GM18858 (cell line): Measurements from ENCODE around the gene H19.

Experiments used
- ATAC-seq: cut with Tn5 transposase; IDR thresholded peaks from one replicate; pipeline ENCODE4 v1.9.1; 2021; ENCODE audit not compliant: unreplicated experiment

H19 gene

GRCh38 chr11:1987024-1987423, 10.6 kb downstream of the H19 start:
- ATAC-seq, result no peak

- ATAC-seq, result no peak
These were observed 14.1 kb downstream of the H19 start for GRCh38 chr11:1983601-1983961.

- no peak for ATAC-seq
These were observed 14.6 kb downstream of the H19 start for GRCh38 chr11:1982873-1983600.

GRCh38 chr11:1979607-1980006, 18.0 kb downstream of the H19 start:
- ATAC-seq, result no peak

- ATAC-seq, result no peak
These were observed 18.7 kb downstream of the H19 start for GRCh38 chr11:1978720-1979473.

GRCh38 chr11:1975185-1975584, 22.5 kb downstream of the H19 start:
- no peak for ATAC-seq

GRCh38 chr11:1970956-1971355, 26.7 kb downstream of the H19 start:
- ATAC-seq, result no peak

- no peak for ATAC-seq
These were observed 27.9 kb downstream of the H19 start for GRCh38 chr11:1969776-1970175.

GRCh38 chr11:1969035-1969434, 28.6 kb downstream of the H19 start:
- ATAC-seq, result no peak

GRCh38 chr11:1968454-1969002, 29.1 kb downstream of the H19 start:
- no peak for ATAC-seq

GRCh38 chr11:1967641-1968225, 29.9 kb downstream of the H19 start:
- ATAC-seq, result no peak

GRCh38 chr11:1966531-1966930, 31.1 kb downstream of the H19 start:
- ATAC-seq, result no peak

GRCh38 chr11:1964955-1965354, 32.7 kb downstream of the H19 start:
- ATAC-seq, result no peak

GRCh38 chr11:1964348-1964747, 33.3 kb downstream of the H19 start:
- ATAC-seq, result no peak

GRCh38 chr11:1963864-1964263, 33.8 kb downstream of the H19 start:
- no peak for ATAC-seq

GRCh38 chr11:1959786-1960185, 37.9 kb downstream of the H19 start:
- ATAC-seq, result no peak

GRCh38 chr11:1958367-1958766, 39.3 kb downstream of the H19 start:
- ATAC-seq, result no peak

- no peak for ATAC-seq
These were observed 44.0 kb downstream of the H19 start for GRCh38 chr11:1953489-1954266.

GRCh38 chr11:1952806-1953482, 44.7 kb downstream of the H19 start:
- no peak for ATAC-seq

GRCh38 chr11:1949922-1950321, 47.7 kb downstream of the H19 start:
- ATAC-seq, result no peak

GRCh38 chr11:1949302-1949701, 48.3 kb downstream of the H19 start:
- ATAC-seq, result no peak
